ENCODE results near the gene WDFY1. TPM values are rescaled to one million over a fixed set of nuclear protein-coding genes. Genes with fewer than 3 reads are reported as not detected.

WDFY1 gene
- total RNA-seq, 1 donor from 2014 or later: 53.1 TPM

DNA sequence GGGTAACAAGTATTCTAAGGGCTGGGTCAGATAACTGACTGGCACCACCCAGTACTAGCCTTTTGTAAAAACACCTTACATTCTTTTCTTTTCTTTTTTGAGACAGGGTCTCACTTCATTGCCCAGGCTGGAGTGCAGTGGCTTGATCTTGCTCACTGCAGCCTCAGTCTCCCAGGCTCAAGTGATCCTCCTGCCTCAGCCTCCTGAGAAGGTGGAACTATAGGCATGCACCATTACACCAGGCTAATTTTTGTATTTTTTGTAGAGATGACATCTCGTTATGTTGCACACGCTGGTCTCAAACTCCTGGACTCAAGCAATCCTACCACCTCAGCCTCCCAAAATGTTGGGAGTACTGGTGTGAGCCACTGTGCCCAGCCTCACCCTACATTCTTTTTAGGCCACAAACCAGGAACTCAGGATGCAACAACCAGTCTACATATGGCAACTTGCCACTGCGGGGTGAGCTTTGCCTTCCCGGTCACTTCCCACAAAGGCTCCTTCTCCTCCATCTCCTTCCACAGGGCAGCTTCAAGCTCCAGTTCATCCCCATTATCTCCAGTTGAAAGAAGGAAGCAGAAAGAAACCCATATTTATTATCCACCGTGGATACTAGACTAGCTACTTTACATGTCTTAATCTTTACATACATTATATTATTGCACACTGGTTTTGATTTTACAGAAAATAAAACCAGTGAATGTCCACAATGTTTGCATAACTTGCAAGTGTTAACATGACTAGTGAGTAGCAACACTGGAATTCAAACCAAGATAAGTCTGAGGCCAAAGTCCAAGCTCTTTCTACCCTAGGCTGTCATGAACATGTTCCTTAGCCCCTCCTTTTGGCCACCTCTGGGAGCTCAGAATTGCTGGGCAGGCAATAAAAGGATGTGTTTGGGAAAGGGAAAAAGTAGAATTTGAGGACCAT, 84.1 kb downstream of the WDFY1 start:
- no peaks in the 10 kb centered on the region for H3K9me3 Mint-ChIP-seq (ENCODE audit: unreplicated experiment)
- no peak overlapping the region for H3K27ac Mint-ChIP-seq (ENCODE audit: unreplicated experiment)
- no peak for TF ChIP-seq CTCF (IDR thresholded peaks at IDR 0.05; ENCODE audit: unreplicated experiment)
- H3K27me3 Mint-ChIP-seq (ENCODE audit: unreplicated experiment): peaks cover 3% of the 10 kb centered on the region
- no peak overlapping the region for H3K4me3 Mint-ChIP-seq (ENCODE audit: unreplicated experiment)
- no peak for DNase-seq (ENCODE audit: low spot score)
- peaks cover 8% of the 10 kb centered on the region for H3K4me1 Mint-ChIP-seq (ENCODE audit: unreplicated experiment)
- H3K36me3 Mint-ChIP-seq (ENCODE audit: low read depth, unreplicated experiment): no peaks in the 10 kb centered on the region

- Mint-ChIP-seq H3K36me3 (ENCODE audit: low read depth, unreplicated experiment) (no peaks in the 10 kb centered on the region), H3K27me3 (ENCODE audit: unreplicated experiment) (peaks cover 3% of the 10 kb centered on the region), H3K4me3 (ENCODE audit: unreplicated experiment) (no peak overlapping the region), H3K4me1 (ENCODE audit: unreplicated experiment) (no peaks in the 10 kb centered on the region), H3K27ac (ENCODE audit: unreplicated experiment) (no peak overlapping the region), H3K9me3 (ENCODE audit: unreplicated experiment) (no peaks in the 10 kb centered on the region)
- DNase-seq (ENCODE audit: low spot score): no peak
- no peak for TF ChIP-seq CTCF (IDR thresholded peaks at IDR 0.05; ENCODE audit: unreplicated experiment)
Measured at GRCh38 chr2:223859070-223859469, 86.1 kb downstream of the WDFY1 start.

GRCh38 chr2:223856584-223856983, 88.6 kb downstream of the WDFY1 start:
- no peaks in the 10 kb centered on the region for H3K4me1 Mint-ChIP-seq (ENCODE audit: unreplicated experiment)
- TF ChIP-seq CTCF (IDR thresholded peaks at IDR 0.05; ENCODE audit: unreplicated experiment): no peak
- no peak overlapping the region for H3K4me3 Mint-ChIP-seq (ENCODE audit: unreplicated experiment)
- no peak for DNase-seq (ENCODE audit: low spot score)
- H3K27me3 Mint-ChIP-seq (ENCODE audit: unreplicated experiment): peaks cover 3% of the 10 kb centered on the region
- no peaks in the 10 kb centered on the region for H3K9me3 Mint-ChIP-seq (ENCODE audit: unreplicated experiment)
- no peaks in the 10 kb centered on the region for H3K36me3 Mint-ChIP-seq (ENCODE audit: low read depth, unreplicated experiment)
- no peak overlapping the region for H3K27ac Mint-ChIP-seq (ENCODE audit: unreplicated experiment)

- Mint-ChIP-seq H3K27me3 (ENCODE audit: unreplicated experiment) (peaks cover 6% of the 10 kb centered on the region), H3K4me3 (ENCODE audit: unreplicated experiment) (no peak overlapping the region), H3K9me3 (ENCODE audit: unreplicated experiment) (no peaks in the 10 kb centered on the region), H3K27ac (ENCODE audit: unreplicated experiment) (no peak overlapping the region), H3K4me1 (ENCODE audit: unreplicated experiment) (no peaks in the 10 kb centered on the region), H3K36me3 (ENCODE audit: low read depth, unreplicated experiment) (peaks cover 5% of the 10 kb centered on the region)
- TF ChIP-seq CTCF (IDR thresholded peaks at IDR 0.05; ENCODE audit: unreplicated experiment): no peak
- DNase-seq (ENCODE audit: low spot score): no peak
Measured at GRCh38 chr2:223856021-223856420, 89.1 kb downstream of the WDFY1 start.

GRCh38 chr2:223855426-223855825, 89.7 kb downstream of the WDFY1 start:
- Mint-ChIP-seq H3K36me3 (ENCODE audit: low read depth, unreplicated experiment) (peaks cover 10% of the 10 kb centered on the region), H3K4me1 (ENCODE audit: unreplicated experiment) (no peaks in the 10 kb centered on the region), H3K9me3 (ENCODE audit: unreplicated experiment) (no peaks in the 10 kb centered on the region), H3K4me3 (ENCODE audit: unreplicated experiment) (no peak overlapping the region), H3K27me3 (ENCODE audit: unreplicated experiment) (peaks cover 6% of the 10 kb centered on the region), H3K27ac (ENCODE audit: unreplicated experiment) (no peak overlapping the region)
- TF ChIP-seq CTCF (IDR thresholded peaks at IDR 0.05; ENCODE audit: unreplicated experiment): no peak
- DNase-seq (ENCODE audit: low spot score): no peak
